H1 (cell line): ENCODE data around the gene POM121C. TPM values are rescaled to one million over a fixed set of nuclear protein-coding genes. Genes with fewer than 3 reads are reported as not detected.
A peak's percentile ranks its signal among the peaks of the same experiment; 100 is the strongest.

ENCODE experiments used
- CTCF ChIA-PET: fragments of 300-600 bp; sonication (Branson Sonifier 250); formaldehyde crosslinking; loops from one replicate; lab custom pipeline; 2021; ENCODE audit not compliant: partially characterized antibody; lab: Charles Lee
- POLR2A ChIA-PET: fragments of 300-600 bp; sonication (Branson Sonifier 250); formaldehyde crosslinking; loops from one replicate; lab custom pipeline; 2021; ENCODE audit warnings: inconsistent platforms; ENCODE audit not compliant: partially characterized antibody; lab: Charles Lee
- DNase-seq, 2 experiments: peaks; one replicate each; pipeline versions ENCODE4 v3.0.0 to v3.0.0-alpha.2; 2010 to 2022; ENCODE audit warnings: low spot score in 2 of 2, low read depth in 1 of 2, mixed read lengths in 1 of 2
- FAIRE-seq: peaks from 2 replicates; lab custom pipeline; 2011; peaks lifted over from hg19 to GRCh38; lab: Jason Lieb, UNC
- H2AFZ ChIP-seq: 2 replicates; pipeline ENCODE4 v1.8.1; 2012; ENCODE audit warnings: low read length, inconsistent platforms
- H2AK5ac ChIP-seq: 2 replicates; pipeline ENCODE4 v1.6.1; 2013; ENCODE audit warnings: low read depth, low read length
- H2BK120ac ChIP-seq: replicated peaks from 2 replicates; pipeline ENCODE3; 2013; ENCODE audit warnings: low read depth, low read length, inconsistent platforms
- H2BK12ac ChIP-seq: 2 replicates; pipeline ENCODE4 v1.6.1; 2013; ENCODE audit warnings: low read depth, low read length
- H2BK15ac ChIP-seq: 2 replicates; pipeline ENCODE4 v1.6.1; 2013; ENCODE audit warnings: low read length
- H2BK20ac ChIP-seq: 2 replicates; pipeline ENCODE4 v1.6.1; 2013; ENCODE audit warnings: low read length
- H2BK5ac ChIP-seq: 2 replicates; pipeline ENCODE4 v1.6.1; 2013; ENCODE audit warnings: low read depth, low read length
- H3K14ac ChIP-seq: 2 replicates; pipeline ENCODE4 v1.6.1; 2013; ENCODE audit warnings: inconsistent platforms; ENCODE audit not compliant: insufficient read length
- H3K18ac ChIP-seq: 2 replicates; pipeline ENCODE4 v1.6.1; 2013; ENCODE audit warnings: low read length; ENCODE audit errors: extremely low read depth
- H3K23ac ChIP-seq: 2 replicates; pipeline ENCODE4 v1.6.1; 2013; ENCODE audit warnings: inconsistent platforms; ENCODE audit not compliant: insufficient read length
- H3K23me2 ChIP-seq: 2 replicates; pipeline ENCODE4 v1.6.1; 2013; ENCODE audit warnings: low read depth, low read length
- H3K27ac ChIP-seq: 2 replicates; pipeline ENCODE4 v1.6.1; 2011; ENCODE audit warnings: low read depth, low read length, inconsistent platforms
- H3K27me3 ChIP-seq, 4 experiments: replicated peaks in 1 of 4; 1 replicate in 1 of 4; 2 replicates in 3 of 4; pipeline versions ENCODE4 v1.6.1 to v1.8.1; 2011 to 2013; ENCODE audit warnings: low read length in 3 of 4, mild to moderate bottlenecking in 3 of 4, inconsistent platforms in 2 of 4, mixed read lengths in 2 of 4, moderate library complexity in 1 of 4; ENCODE audit not compliant: control insufficient read depth in 3 of 4, insufficient read depth in 3 of 4; ENCODE audit errors: extremely low read depth in 1 of 4
- H3K36me3 ChIP-seq, 4 experiments: 2 replicates each; pipeline versions ENCODE4 v1.6.1 to v1.8.1; 2011 to 2013; ENCODE audit warnings: mild to moderate bottlenecking in 4 of 4, low read length in 3 of 4, moderate library complexity in 2 of 4, control low read depth in 1 of 4, inconsistent platforms in 1 of 4; ENCODE audit not compliant: insufficient read depth in 4 of 4, control insufficient read depth in 2 of 4
- H3K4ac ChIP-seq: replicated peaks from 2 replicates; pipeline ENCODE3; 2013; ENCODE audit warnings: low read length, low read depth, mixed read lengths, inconsistent platforms; ENCODE audit not compliant: insufficient read length
- H3K4me1 ChIP-seq, 4 experiments: replicated peaks in 1 of 4; 1 replicate in 1 of 4; 2 replicates in 3 of 4; pipeline versions ENCODE4 v1.6.1 to v1.8.1; 2011 to 2013; ENCODE audit warnings: low read length in 3 of 4, inconsistent platforms in 2 of 4, mixed read lengths in 1 of 4; ENCODE audit not compliant: insufficient read depth in 4 of 4, control insufficient read depth in 3 of 4
- H3K4me2 ChIP-seq, 2 experiments: 2 replicates each; pipeline versions ENCODE4 v1.6.1 to v1.8.1; 2011 to 2013; ENCODE audit warnings: low read depth in 2 of 2, low read length in 2 of 2, control low read depth in 1 of 2, inconsistent platforms in 1 of 2, mild to moderate bottlenecking in 1 of 2; ENCODE audit not compliant: insufficient read depth in 1 of 2
- H3K4me3 ChIP-seq, 4 experiments: fragments of 200-600, 300-600 bp in 1 of 4; sonication (generic), shearing (Covaris generic), sonication (Bioruptor Twin) in 1 of 4; 2 replicates each; pipeline versions ENCODE4 v1.5.1 to v1.8.1; 2011 to 2016; ENCODE audit warnings: low read length in 4 of 4, low read depth in 3 of 4, control low read depth in 2 of 4, inconsistent platforms in 2 of 4, mild to moderate bottlenecking in 2 of 4, mixed read lengths in 1 of 4, moderate library complexity in 1 of 4; ENCODE audit not compliant: insufficient read depth in 2 of 4; ENCODE audit errors: extremely low read depth in 1 of 4
- H3K56ac ChIP-seq: replicated peaks from 2 replicates; pipeline ENCODE3; 2013; ENCODE audit warnings: low read depth, mild to moderate bottlenecking, mixed read lengths, low read length, inconsistent platforms; ENCODE audit not compliant: insufficient read length
- H3K79me1 ChIP-seq: 2 replicates; pipeline ENCODE4 v1.6.1; 2013; ENCODE audit warnings: low read depth, low read length, control low read depth
- H3K79me2 ChIP-seq, 2 experiments: 2 replicates each; pipeline versions ENCODE4 v1.6.1 to v1.8.1; 2012 to 2013; ENCODE audit warnings: low read length in 2 of 2, mild to moderate bottlenecking in 2 of 2, inconsistent platforms in 1 of 2; ENCODE audit not compliant: insufficient read depth in 2 of 2, control insufficient read depth in 1 of 2
- H3K9ac ChIP-seq, 4 experiments: replicated peaks in 1 of 4; 1 replicate in 1 of 4; 2 replicates in 3 of 4; pipeline versions ENCODE4 v1.6.1 to v1.8.1; 2011 to 2013; ENCODE audit warnings: low read depth in 3 of 4, low read length in 3 of 4, control low read depth in 2 of 4, mild to moderate bottlenecking in 2 of 4, moderate library complexity in 2 of 4, inconsistent platforms in 1 of 4; ENCODE audit errors: extremely low read depth in 1 of 4
- H3K9me3 ChIP-seq, 2 experiments: 2 replicates each; pipeline versions ENCODE4 v1.6.1 to v1.8.1; 2012 to 2013; ENCODE audit warnings: mild to moderate bottlenecking in 2 of 2, moderate library complexity in 2 of 2, control low read depth in 1 of 2, inconsistent platforms in 1 of 2, low read depth in 1 of 2, low read length in 1 of 2, mixed read lengths in 1 of 2; ENCODE audit not compliant: insufficient read depth in 2 of 2
- H4K20me1 ChIP-seq, 2 experiments: replicated peaks in 1 of 2; 2 replicates each; pipeline versions ENCODE3 to v1.8.1; 2011 to 2013; ENCODE audit warnings: inconsistent platforms in 2 of 2, low read length in 2 of 2, mild to moderate bottlenecking in 1 of 2; ENCODE audit not compliant: insufficient read depth in 2 of 2, control insufficient read depth in 1 of 2
- H4K5ac ChIP-seq: 2 replicates; pipeline ENCODE4 v1.6.1; 2013; ENCODE audit warnings: low read length, low read depth, mixed read lengths, inconsistent platforms; ENCODE audit not compliant: insufficient read length
- H4K8ac ChIP-seq: 2 replicates; pipeline ENCODE4 v1.8.0; 2013; ENCODE audit warnings: mild to moderate bottlenecking, moderate library complexity, low read length, inconsistent platforms; ENCODE audit not compliant: insufficient read depth; ENCODE audit errors: extremely low read depth
- H4K91ac ChIP-seq: replicated peaks from 2 replicates; pipeline ENCODE3; 2013; ENCODE audit warnings: low read length, mixed read lengths, inconsistent platforms; ENCODE audit not compliant: insufficient read length
- CBX5 ChIP-seq: fragments of 300-800, 300-1000 bp; sonication (generic); IDR thresholded peaks from 2 replicates; pipeline ENCODE4 v1.7.1; 2016; ENCODE audit warnings: antibody characterized with exemption, low read length, low read depth
- POLR2AphosphoS5 ChIP-seq: IDR thresholded peaks from 2 replicates; pipeline ENCODE4 v1.6.1; 2011; ENCODE audit warnings: low read depth, low read length
- TEAD4 ChIP-seq: IDR thresholded peaks from 2 replicates; pipeline ENCODE4 v1.6.1; 2012; ENCODE audit warnings: low read depth, low read length, inconsistent platforms, mixed read lengths
- WGBS, 2 experiments: shearing (Covaris generic) in 1 of 2; methylation state at CpG; one replicate each; pipeline versions ENCODE4 v1.1.6 to v1.1.7; 2013 to 2015; ENCODE audit warnings: low lambda C conversion rate in 2 of 2, mixed read lengths in 2 of 2, inconsistent platforms in 1 of 2, low coverage in 1 of 2, missing lambda C conversion rate in 1 of 2; ENCODE audit not compliant: insufficient replicate concordance in 2 of 2, insufficient coverage in 1 of 2, insufficient read length in 1 of 2; ENCODE audit errors: extremely low coverage in 1 of 2, missing lambda C conversion rate in 1 of 2; 5-methylcytosine and 5-hydroxymethylcytosine counted together
- polyA plus RNA-seq, 7 experiments: library from polyadenylated mRNA; depleted of rRNA in 3 of 7; stranded (reverse) in 5 of 7; unstranded in 2 of 7; fragments of >200 nt in 5 of 7; fragments of 200-250 nt in 2 of 7; gene quantifications; 1 replicate in 5 of 7; 2 replicates in 1 of 7; 4 replicates in 1 of 7; pipeline versions ENCODE4 v1.2.1 to v1.2.3, GENCODE V29; 2011 to 2013; ENCODE audit warnings: missing spikeins in 2 of 7, mixed read lengths in 2 of 7
- total RNA-seq: library from RNA; stranded (reverse); fragmentation: NEBNext Ultra II Directional; extraction: Animal tissue kit (Norgen Biotek cat#: 25700); gene quantifications from 2 replicates; pipeline ENCODE4 v1.2.1, GENCODE V29; 2021

The POM121C gene
- total and polyA plus RNA-seq, 2 of the 8 experiments (the other 6 are each of a cell fraction or from before 2014, with no cell fraction given), result 16.5 to 58.0 TPM

- Histone ChIP-seq H3K23me2 (no peaks in the 10 kb centered on the region), H3K27ac (no peak overlapping the region), H2BK15ac (no peak overlapping the region), H3K36me3 (peaks cover 19 to 33% (median 32%) of the 10 kb centered on the region in 4 experiments), H2AK5ac (no peak overlapping the region), H3K23ac (no peak overlapping the region), H2BK120ac (no peak overlapping the region), H3K9ac (no peak overlapping the region), H3K4me2 (no peak overlapping the region), H2BK20ac (no peak overlapping the region), H3K4ac (no peak overlapping the region), H3K9me3 (no peaks in the 10 kb centered on the region), H3K4me1 (no peaks in the 10 kb centered on the region; a peak in 1 of 7 replicates), H4K91ac (no peak overlapping the region), H3K18ac (no peak overlapping the region), H3K79me1 (no peaks in the 10 kb centered on the region), H2BK5ac (no peak overlapping the region), H4K8ac (no peak overlapping the region), H2AFZ (no peak overlapping the region), H3K4me3 (no peak overlapping the region), H4K5ac (no peak overlapping the region), H3K27me3 (no peaks in the 10 kb centered on the region), H3K79me2 (no peaks in the 10 kb centered on the region), H3K56ac (no peak overlapping the region), H3K14ac (no peak overlapping the region), H4K20me1 (no peaks in the 10 kb centered on the region), H2BK12ac (no peak overlapping the region)
- peak in 1 of 2 experiments; percentile 29 for DNase-seq
- no peak for TF ChIP-seq TEAD4
- 0 out of 2 replicates have a peak, but pooled peaks have one; percentile 19 for TF ChIP-seq POLR2AphosphoS5
- TF ChIP-seq CBX5, result no peak
- WGBS, 2 experiments, result 86% methylated on average over 6 of the region's 6 CpGs; no CpG with 5 or more reads in 1 of the 2 experiments
- ChIA-PET CTCF (interaction anchor here (1.4 kb wide), 1 partner anchor 13 kb away, joined by 4 read pairs; no protein-coding TSS in a partner anchor), POLR2A (no interaction called here)
- no peak for FAIRE-seq
These were observed 47.8 kb upstream of the POM121C start for GRCh38 chr7:75533926-75534325.
